NCI-H524 (cell line): ENCODE data around the gene SLC46A2.

Experiments used
- DNase-seq, 2 experiments: peaks; one replicate each; lab custom pipeline; 2025; lab: John Stamatoyannopoulos, UW

Gene SLC46A2, protein sequence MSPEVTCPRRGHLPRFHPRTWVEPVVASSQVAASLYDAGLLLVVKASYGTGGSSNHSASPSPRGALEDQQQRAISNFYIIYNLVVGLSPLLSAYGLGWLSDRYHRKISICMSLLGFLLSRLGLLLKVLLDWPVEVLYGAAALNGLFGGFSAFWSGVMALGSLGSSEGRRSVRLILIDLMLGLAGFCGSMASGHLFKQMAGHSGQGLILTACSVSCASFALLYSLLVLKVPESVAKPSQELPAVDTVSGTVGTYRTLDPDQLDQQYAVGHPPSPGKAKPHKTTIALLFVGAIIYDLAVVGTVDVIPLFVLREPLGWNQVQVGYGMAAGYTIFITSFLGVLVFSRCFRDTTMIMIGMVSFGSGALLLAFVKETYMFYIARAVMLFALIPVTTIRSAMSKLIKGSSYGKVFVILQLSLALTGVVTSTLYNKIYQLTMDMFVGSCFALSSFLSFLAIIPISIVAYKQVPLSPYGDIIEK

DNA sequence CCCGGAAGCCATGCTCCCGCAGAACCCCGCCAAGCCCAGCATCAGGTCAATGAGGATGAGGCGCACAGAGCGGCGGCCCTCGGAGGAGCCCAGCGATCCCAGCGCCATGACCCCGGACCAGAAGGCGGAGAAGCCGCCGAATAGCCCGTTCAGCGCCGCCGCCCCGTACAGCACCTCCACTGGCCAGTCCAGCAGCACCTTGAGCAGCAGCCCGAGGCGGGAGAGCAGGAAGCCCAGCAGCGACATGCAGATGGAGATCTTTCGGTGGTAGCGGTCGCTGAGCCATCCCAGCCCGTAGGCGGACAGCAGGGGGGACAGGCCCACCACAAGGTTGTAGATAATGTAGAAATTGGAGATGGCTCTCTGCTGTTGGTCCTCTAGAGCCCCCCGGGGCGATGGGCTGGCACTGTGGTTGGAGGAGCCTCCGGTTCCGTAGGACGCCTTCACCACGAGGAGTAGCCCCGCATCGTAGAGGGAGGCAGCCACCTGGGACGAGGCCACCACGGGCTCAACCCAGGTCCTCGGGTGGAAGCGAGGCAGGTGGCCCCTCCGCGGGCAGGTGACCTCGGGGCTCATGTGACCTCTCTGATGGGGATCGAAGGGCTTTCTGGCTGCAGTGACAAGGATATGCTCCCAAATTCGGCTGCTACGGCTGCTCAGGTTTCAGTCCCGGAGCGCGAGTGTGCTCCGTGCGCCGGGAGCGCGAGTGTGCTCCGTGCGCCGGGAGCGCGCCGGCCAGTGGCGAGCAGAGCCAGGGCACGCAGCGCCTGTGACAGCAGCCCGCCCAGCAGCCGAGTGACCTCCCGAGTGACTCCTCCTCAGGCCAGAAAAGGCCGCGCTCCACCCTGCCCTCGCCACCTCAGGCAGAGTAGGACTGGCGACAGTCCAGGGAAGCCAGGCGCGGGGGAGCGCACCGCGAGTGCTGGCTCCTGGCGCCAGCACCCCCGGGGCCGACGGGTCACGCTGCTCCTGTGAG, at the start of gene SLC46A2:
Gene SLC46A2 (minus strand): TSS at position 771 of the 976 bp plus-strand sequence. CDS start 195 bp downstream, at position 576.
- DNase-seq = no peak

DNA sequence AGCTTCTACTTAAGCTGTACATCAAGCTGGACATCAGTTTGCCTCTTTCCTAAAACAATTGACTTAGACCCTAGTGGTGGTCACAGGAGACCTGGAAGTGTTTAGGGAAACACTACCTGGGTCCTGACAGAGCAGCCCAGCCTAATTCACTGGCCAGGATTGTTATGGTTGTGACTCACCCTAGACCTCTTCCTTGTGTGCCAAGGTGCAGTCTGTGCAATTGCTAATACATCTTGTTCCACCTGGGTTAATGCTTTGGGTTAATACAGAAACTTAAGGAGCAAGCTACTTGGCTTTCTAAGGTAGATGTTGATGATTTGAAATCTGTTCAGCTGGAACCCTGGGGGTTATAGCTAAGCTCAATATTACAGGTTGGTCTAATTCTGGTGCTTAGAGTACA, 48.7 kb upstream of the SLC46A2 start:
- DNase-seq = no peak

DNA sequence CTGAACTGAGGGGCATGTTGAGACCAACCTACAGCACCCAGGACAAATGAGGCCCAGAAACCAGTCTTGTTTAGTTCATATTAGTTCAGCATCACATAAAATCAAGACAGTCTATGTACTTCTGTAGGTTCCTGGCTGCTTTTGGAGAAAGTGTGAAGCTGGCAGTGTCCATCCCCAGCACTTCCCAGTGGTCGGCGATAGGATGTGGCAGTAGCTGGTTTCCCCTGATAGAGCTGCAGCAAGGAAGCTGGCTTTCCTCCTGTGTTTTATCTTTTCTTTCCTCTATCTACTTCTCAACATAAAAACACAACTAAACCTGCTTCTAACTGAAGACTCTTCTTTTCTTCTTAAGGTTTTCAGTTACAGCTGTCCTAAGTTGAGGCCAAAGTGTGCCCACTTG, 43.0 kb upstream of the SLC46A2 start:
- DNase-seq = no peak

DNA sequence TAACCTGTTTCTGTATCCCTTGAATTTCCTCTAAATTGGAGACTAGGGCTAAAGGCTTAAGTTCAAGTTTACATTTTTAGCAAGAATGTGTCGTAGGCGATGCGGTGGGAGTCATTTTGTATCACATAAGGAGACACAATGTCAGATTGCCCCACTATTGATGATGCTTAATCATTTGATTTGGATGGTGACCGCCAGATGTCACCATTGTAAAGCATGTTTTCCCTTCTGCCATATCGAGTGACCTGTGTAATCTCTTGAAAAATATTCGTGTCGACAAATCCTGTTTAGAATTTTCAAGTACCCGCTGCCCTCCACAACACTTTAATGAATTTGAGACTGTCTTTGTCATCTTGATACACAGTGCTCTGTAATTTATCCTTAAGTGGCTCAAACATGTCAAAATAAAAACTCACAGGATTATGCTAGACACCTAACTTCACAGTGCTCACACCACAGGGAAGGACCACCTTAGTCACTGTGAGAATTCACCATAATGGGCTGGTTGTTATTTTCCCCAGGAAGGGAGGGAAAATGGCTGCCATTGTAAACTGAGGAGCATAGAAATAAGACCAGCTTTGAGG, 34.5 kb upstream of the SLC46A2 start:
- DNase-seq = peak; percentile 68 to 80

DNA sequence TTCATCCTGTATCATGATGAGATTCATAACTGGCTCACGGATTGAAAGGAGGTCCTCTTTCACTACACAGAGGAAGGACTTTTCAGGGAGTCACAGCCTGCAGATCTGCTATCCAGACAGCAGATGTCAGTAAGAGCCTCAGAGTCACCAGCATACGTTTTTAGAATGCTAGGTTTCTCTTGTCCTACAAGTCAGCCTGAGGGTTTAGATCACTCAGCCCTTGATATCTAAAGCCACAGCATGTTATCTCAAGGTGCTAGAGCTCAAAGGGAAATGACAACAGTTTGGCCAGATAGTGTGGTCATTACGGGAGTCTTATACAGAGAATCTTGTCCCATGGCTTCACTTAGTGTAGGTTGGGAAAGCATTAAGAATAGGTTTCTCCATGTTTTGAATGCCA, 30.9 kb upstream of the SLC46A2 start:
- peak; percentile 12 to 48 for DNase-seq

DNA sequence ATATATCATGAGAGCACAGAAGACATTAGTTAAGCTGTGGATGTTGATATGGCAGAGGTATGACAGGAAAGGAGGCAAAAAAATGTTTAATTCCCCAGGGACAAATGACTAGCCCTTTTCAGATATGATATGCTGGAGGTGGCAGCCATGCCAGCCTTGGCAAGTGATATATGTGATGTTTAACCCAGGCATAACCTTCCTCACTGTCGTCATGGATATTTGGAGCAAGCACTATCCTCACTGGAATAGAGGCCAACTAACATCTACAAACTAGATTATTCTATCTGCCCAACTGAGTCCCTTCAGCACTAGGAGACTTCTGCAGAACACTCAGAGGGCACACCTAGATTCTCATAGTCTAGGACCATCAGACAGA, 27.3 kb upstream of the SLC46A2 start:
- no peak for DNase-seq

DNA sequence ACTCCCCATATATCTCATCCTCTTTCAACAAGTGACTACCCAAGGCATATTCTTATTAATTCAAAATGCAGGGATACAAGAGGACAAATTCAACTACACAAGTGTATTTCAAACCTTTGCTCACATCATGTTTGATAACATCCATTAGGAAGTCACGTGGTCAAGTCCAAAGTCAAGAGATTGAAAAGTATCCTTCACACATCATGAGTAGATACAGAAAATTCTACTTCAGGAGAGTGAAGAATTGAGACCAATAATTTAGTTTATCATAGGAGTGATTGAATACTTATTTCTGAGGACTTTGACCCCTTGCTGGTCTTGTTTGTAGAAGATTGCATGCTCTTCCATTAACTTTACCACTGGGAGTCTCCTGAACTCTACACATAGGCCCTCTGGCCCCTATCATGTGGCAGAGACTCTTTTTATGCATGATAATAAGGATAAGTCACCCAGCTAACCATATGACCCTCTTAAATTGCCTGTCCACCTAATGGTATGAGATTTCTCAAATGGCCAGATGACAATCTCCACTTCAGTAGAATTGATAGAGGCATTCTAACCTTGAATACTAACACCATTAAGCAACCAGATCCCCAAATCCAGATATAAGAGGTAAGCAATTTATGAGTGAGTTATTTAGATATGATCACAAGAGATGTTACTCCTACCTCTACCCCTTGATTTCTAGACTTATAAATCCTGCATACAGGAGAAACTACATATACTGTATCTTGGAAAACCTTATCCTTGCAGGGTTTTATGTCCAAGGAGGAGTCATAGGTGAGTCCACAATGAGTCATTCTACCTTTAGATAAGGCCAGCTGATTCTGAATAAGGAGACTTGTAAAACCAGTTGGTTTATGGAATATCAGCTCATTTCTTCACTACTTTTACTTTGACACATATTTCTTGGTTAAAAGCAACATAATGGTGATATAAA, 26.6 kb upstream of the SLC46A2 start:
- no peak for DNase-seq

DNA sequence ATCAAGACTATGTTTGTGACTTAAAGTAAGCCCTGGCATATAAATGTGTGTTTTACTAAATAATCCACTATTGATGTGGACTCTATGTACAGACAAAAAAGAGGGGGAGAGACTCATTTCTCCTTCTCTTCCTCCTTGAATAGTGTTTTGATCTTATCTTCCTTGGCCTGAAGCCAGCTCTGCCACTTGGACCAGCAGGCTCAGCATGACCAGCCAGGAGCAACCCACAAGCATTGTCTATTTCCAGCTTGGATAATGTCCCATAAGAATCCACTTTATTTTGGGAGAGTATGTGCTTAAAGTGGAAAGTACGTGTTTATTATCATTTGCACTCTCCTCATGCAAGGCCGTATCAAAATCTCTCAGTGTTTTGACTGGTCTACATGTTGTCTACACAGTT, 23.8 kb upstream of the SLC46A2 start:
- DNase-seq = no peak

DNA sequence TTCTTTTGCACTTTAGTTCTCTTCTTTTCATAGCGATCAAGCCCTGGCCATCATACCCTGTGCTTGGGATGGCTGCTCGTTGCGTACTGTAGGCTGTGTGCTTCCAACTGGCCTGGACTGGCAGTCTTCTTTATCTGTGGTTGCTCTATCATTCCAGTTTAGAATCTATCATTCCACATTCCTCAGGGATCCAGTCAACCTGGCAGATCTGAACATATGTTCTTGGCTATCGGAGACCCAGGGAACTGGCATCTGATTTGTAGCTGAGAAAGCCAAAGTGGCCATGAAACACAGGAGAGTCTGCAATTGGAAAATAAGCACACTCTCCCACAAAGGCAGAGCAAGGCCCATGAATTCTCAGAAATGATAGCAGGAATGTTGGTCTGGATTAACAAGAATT, 22.6 kb upstream of the SLC46A2 start:
- no peak for DNase-seq

DNA sequence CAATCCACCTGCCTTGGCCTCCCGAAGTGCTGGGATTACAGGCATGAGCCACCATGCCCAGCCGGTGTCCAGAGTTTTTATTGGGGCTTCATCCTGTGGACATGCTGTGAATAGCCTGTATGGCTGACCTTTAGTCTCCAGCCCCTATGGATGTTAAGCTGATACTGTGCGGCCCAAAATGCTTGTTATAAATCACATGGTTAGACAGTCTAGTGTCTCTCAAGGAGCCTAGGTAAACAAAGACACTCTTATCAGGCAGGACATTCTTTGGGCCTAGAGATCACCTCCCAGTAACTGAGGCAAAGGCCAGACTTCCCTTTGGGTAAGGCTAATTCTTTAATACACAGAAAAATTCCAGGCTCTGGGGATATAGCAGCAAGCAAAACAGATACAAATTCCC, 22.0 kb upstream of the SLC46A2 start:
- no peak for DNase-seq

DNA sequence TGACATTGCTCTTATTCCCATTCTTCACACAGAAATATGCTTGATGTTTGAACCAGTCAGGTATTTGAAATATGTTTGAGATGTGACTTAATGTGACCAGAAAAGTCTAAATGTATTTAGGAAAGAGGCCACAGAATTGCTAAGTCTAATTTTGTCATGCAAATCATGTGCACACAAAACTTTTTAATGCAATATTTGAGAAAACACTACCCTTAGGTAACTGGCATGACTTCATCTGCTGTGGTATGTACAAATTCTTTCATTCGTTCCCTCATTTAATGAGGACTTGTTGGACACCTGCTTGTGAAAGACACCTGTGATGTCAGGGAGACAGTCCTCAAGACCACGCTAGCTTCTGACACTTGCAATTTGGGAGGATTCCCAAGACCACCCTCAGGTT, 21.1 kb upstream of the SLC46A2 start:
- DNase-seq = no peak

DNA sequence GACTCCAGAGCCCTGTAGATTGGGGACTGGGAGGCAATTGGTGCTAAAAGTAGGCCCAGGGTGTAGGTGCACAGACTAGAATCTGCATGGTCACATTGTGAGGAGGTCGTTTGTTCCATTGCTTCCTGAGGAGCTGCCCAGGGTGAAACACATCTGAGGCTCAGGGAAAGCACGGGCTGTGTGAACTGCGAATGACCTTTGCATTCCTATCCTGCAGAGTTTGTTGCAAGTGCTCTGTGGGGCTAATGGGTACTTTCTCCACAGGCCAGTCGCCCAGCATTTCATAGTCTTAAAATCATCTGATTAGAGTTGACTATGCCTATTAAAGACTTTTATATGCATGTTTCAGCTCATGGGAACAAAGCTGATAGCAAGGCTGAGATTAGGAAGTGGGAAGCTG, 14.4 kb upstream of the SLC46A2 start:
- DNase-seq = no peak

DNA sequence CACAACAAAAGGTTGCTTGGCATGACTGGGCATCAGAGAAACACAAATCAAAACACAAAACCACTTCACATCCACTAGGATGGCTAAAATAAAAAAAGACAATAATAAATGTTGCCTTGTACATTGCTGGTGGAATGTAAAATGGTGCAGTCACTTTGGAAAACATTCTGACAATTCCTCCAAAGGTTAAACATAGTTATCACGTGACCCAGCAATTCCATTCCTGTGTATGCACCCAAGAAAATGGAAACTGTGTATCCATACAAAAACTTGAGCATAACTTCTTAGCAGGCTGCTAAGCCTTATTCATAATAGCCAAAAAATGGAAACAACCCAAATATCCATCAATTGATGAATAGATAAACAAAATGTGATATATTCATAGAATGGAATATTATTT, 10.2 kb upstream of the SLC46A2 start:
- DNase-seq = no peak

DNA sequence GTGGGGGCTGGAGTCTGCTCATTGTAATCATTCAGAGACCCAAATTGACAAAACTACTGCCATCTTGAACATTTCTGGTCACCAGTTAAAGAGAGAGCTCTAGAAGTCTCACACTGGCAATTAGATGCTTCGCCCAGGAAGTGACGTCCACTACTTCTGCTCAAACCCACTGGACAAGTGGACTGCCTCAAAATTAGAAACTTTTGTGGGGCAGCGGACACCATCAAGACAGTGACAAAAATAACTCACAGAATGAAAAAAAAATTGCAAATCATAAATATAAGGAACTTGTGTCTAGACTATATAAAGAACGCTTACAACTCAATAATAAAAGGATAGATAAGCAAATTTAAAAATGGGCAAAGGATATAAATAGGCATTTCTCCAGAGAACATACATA, 9.8 kb upstream of the SLC46A2 start:
- no peak for DNase-seq

DNA sequence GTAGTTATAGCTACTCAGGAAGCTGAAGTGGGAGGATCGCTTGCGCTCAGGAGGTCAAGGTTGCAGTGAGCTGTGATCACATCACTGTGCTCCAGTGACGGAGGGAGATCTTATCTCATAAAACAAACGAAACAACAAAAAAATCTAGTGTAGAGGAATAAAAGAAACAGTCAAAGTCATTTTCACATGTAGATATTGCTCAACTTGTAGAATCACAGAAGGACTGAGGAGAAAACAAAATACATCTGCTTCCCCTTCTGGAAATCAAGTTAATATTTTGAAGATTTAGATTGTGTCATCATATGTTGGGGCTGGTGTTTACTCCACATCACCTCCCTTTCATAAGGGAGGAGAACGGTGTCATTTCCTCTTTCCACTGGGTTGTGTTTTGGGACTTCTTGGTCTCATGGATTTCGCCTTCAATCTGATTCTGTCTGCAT, 8.2 kb upstream of the SLC46A2 start:
- no peak for DNase-seq

DNA sequence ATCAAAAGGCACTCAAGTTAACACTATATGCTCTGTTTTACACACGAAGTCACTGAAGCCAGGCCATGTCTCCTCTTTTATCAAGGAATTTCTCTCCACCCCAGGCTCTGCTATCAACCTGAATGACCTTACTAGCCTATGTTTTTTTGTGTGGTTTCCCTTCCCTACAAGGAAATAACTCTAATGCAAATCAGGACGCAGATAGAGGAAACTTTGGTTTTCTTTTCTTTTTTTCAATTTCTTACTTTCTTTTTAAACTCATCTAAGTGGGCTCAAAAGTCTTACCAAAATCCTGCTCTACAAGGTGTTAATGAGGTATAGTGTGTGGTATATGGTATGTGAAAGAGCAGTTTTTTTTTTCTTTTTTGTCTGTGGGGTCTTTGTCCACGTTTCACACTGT, 5.5 kb upstream of the SLC46A2 start:
- no peak for DNase-seq

DNA sequence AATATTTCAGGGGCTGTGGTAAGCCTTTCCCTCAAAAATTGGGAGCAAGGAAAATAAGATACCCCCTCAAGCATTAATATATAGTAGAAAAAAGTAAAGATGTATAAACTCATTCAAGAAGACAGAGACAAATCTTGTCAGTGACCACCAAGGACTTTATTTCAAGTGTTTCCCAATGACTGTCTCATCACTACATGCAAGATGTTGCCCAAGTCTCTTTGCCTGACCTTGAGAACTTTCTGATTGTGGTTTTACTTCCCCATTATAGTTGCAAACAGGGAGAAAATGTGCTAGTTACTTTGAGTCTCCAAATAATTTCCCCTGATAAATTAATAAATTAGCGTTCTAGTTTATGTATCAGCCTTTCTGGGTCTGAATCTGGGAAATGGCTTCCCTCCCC, 4.0 kb upstream of the SLC46A2 start:
- DNase-seq = no peak

DNA sequence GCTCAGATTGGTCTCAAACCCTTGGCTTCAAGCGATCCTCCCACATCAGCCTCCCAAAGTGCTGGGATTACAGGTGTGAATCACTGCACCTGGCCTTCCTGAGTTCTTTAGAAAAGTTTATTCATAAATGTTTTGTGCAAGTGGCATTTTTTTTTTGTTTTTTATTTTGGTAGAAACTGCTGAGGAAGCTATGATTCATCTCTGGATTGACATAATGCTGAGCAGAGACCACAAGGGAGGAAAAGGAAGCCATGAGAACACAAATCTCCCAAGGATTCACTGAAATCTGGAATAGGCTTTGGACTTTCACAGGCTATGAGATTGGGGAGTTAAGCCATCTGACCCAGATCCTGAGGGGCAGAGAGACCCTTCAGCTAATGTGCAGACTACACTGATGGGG, 3.4 kb upstream of the SLC46A2 start:
- DNase-seq = no peak

DNA sequence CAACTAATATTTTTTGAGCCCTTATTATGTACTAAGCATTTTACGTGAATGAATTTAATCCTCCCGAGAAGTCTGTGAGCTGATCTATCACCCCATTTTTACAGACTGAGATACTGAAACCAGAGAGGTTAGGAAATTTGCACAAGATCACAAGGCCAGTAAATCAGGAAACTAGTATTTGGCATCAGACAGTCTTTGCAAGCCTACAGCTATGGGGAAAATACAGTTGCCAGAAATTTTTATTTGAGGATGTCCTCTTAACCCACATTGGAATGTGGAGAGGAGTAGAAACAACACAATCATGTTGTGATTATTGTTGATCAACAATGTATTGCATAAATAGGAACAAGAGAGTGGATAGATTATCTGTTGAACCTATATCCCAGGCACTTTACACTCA, 2.3 kb upstream of the SLC46A2 start:
- DNase-seq = no peak

DNA sequence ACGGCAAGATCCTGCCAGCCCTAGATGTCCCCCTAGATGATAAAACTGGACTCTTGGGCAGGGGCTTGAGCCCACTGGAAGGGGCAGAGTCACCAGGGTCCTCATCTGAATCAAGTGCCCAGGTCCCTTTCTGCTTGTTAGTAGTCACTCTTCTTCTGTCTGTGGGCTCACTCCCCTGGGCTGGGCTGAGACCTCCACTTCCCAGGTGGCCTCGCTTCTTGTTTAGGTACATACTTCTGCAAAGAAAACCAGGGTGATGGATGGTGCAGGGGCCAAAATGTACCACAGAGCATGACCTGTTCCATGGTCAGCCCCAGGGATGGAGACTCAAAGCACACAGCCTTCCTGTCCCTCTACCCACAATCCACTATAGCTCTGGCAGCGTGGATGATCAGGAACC, 845 bp upstream of the SLC46A2 start:
- DNase-seq = no peak

DNA sequence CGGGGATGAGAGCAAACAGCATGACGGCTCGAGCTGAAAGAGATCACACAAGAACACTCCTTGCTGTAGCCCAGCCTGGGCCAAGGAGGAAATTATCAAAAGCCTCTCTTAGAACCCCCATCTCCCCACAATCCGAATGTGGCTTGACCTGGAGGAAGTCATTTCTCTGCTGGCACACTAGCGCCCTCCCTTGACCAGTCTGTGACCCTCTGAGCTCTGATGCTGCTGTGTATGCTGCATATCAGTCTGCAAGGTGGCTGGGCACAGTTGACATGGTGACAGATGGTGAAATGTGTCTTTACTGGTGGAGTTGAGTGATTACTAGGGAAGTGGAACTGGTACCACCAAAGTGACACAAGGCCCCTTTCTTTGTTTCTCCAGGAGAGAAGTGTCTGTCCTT, 3.3 kb downstream of the SLC46A2 start:
- DNase-seq = peak; percentile 1 to 38
